Stimulated activated CD8-positive, alpha-beta memory T cell treated with anti-CD3 and anti-CD28 coated beads, Interleukin-12 subunit alpha, Interleukin-12 subunit beta, amount 100 ng/mL, for 1 hour (primary cell): ENCODE data around the gene STK40.

Experiments
- DNase-seq: peaks from one replicate; pipeline ENCODE4 v3.0.0-alpha.2; 2020; ENCODE audit warnings: low read depth

STK40 gene

DNA sequence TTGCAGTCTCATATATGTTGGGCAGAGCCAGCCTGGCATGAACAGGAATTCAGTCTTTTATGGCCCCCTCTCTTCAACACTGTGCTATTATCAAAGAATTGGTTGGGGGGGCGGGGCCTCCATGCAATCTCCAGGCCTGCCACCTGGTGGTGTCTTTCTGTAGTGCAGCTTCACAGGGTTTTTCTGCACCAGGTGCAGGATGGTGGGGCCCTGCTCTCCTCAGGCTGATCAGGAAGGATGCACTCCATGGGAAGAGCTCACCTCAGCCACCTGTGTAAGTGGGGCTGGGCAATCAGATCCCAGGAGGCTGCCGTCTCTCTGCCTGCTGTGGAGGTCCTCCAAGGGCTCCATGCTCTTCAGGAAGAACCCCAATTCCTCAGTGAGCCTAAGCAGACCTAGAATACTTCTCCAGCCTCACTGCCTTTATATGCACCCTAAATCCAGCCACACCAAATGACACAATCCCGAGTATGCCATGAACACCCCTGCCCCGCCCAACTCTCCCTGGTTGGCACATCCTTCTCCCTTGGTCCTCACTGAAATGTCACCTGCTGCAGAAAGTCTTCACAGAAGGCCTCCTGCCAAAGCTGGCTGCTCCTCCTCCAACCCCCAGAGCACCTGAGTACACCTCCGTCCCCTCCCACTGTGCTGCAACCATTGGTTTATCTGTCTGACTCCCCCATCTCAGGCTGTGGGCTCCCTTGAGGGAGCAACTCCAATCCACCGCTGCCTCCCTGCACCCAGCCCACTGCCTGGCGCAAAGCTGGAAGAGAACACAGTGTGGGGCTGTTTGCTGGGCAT is 16.5 kb downstream of the STK40 start:
- DNase-seq = peak; percentile 81

DNA sequence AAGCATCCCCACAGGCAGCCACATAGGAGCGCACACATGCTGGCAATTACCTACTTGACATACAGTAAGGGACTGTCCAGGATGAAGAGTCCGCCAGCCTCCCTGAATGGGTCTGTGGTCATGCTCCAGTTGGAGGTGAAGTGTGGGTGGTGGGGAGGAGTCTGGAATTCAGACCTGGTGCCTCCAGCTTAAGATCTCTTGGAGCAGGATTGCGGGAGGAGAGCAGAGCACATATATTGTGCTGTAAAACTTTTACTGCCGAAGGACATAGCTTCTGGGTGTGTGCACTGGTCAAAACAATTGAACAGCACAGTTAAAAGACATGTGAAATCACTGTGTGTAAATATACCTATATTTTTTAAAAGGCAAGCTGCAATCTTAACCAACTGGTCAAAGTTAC is 17.9 kb downstream of the STK40 start:
- DNase-seq = no peak

DNA sequence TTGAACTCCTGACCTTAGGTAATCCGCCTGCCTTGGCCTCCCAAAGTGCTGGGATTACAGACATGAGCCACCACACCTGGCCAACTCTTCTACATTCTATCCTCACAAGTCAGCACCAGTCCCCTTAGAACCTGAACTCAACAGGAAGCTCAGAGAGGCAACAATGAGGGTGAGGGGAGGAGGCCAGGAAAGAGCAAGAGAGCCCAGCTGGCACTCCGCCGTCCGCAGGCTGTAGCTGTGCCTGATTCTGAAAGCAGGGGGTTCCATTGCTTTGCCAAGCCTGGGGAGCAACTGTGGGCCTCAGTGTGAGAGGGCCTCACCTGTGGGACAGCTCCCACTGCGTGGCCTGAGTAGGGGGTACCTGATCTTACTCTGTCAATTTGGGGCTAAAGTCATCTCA is 18.7 kb downstream of the STK40 start:
- DNase-seq = no peak

DNA sequence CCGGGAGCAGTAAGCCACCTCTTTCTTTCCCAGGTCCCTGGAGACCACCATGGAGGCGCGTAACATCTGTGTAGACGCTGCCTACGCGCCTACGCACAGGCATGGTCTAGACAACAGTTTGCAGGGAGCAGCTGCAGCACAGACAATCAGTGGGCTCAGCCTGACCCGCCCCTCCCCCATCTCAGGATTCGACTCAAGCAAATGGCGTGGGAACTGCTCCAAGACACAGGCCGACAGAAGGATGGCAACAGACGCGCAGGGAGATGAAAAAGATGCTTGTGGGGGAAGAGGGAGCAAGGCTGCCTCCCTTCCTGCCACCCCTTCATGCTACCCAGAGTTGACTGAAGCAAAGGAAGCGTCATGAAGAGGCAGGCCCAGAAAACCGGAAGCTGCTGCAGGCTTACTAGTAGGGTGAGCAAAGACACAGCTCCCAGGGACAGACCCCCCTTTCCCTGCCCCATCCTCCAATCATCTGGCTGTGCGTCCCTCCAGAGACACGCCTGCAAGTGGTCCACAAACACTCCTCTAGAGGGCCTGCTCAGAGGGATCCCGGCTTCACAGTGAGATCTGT is 19.5 kb downstream of the STK40 start:
- no peak for DNase-seq

DNA sequence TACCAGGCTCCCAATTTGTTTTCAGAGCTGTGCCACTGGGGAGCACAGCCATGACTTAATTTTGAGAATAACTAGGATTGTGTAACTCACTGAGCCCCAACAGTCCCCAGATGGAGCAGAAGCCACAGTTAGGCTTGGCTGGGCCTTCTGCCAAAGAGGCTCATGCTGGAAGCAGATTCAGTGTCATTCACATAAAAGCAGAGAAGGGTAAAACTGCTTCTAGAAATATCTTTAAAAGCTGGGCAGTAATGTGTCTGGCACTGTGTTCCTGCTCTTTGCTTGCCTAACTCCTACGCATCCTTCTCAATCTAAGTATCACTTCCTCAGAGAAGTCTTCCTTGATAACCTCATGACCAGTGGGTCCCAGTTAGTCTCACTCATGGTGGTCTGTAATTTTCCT is 20.3 kb downstream of the STK40 start:
- no peak for DNase-seq

DNA sequence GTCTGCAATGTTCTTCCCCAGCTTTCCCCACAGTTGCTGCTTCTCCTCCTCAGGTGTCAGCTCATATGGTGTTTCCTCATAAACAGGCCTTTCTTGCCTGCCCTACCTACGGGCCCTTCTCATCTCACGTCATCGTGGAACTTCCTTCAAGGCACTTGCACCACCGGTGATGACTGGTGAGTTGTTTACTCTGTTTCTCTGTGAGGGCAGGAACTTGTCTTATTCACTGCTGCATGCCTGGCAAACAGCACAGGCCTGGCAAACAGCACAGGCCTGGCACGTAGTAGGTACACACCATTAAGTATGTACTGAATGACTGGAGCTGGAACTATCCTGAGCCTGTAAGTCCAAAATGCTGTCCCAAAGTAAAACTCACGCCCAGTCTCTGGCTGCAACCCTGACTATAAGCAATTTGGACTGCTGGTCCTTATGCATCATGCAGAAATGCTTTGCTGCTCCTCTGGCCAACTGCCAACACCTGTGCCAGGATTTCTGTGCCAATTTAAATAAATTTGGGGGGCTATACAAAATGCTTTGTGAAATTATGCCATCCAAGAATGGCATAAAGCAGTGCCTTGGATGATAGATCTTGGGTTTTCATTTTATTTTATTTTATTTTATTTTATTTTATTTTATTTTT is 25.7 kb downstream of the STK40 start:
- DNase-seq = no peak

DNA sequence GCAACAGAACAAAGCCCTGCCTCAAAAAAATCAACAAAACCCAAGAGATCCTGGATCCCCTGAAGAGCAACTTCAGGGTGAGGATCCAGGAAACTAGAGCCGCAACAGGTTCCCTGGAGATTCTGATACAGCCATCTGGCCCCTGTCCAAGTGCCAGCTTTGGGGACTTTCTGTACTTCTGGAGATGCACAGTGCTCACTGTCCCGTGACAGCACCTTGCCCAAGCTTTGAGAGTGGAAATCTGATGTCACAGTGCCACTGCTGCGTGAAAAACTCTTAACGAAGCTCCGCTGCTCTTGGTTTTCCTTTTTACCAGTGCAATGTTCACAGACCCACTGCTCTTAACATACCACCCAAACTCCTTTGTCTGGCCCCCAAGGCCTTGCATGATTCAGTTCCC is 26.3 kb downstream of the STK40 start:
- DNase-seq = no peak

DNA sequence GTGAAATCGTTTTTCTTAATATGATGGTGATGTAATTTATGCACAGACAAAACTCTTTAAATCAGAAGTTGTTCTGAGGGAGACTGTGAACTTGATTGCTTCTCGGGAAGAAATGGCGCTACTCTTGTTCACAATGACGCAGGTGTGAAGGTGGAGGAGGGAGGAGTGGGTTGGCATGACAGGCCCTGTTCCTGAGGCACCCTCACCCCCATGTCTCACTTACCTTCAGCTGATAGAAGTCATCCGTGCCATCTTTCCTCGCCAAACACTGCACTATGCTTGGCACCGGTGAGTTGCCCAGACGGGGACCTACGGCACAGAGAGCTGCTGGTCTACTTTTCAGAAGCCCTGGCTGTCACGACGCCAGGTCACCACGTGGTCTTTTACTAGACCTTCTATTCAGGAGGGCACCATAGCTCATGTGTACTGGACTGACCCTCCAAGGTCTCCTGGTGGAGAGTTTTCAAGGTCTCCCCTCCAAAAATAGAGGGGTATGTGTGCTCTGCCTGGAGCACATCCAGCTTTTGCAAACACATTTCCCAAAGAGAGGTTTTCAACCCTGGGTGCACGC is 27.1 kb downstream of the STK40 start:
- no peak for DNase-seq

DNA sequence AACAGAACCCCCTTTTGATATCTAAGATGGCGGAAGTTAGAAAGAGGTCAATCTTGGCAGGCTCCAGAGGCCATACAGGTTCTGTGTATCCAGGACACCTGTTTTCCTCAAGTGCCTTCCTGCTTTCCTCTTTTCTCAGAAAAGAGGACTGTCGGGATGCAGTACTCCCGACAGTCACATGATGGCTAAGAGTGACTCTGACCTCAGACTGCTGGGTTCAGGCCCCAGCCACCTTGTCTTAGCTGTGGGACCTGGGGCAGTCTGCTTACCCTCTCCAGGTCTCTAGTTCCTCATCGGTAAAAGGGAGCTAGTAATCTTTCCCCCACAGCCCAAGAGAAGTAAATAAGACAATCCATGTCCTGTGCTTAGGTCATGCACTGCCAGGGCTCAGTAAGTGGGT is 29.9 kb downstream of the STK40 start:
- no peak for DNase-seq

DNA sequence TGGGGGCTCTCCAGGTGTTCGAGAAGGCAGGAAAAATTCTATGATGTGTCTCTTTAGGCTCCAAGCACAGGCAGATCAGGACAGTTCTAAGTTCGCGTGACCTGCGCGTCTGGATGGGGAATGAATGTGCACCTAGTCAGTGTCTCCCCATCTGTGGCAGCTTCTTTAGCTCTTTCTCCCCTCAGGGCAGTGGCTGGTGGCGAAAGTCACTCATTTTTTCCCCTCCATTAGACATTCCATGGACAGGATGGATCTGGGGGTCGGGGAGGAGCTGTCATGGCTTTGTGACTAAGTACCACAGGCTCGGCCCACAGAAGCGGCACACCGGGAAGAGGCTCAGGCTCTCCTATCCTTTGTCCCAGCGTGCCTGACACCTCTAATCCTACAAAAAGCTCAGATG is 31.2 kb downstream of the STK40 start:
- no peak for DNase-seq

DNA sequence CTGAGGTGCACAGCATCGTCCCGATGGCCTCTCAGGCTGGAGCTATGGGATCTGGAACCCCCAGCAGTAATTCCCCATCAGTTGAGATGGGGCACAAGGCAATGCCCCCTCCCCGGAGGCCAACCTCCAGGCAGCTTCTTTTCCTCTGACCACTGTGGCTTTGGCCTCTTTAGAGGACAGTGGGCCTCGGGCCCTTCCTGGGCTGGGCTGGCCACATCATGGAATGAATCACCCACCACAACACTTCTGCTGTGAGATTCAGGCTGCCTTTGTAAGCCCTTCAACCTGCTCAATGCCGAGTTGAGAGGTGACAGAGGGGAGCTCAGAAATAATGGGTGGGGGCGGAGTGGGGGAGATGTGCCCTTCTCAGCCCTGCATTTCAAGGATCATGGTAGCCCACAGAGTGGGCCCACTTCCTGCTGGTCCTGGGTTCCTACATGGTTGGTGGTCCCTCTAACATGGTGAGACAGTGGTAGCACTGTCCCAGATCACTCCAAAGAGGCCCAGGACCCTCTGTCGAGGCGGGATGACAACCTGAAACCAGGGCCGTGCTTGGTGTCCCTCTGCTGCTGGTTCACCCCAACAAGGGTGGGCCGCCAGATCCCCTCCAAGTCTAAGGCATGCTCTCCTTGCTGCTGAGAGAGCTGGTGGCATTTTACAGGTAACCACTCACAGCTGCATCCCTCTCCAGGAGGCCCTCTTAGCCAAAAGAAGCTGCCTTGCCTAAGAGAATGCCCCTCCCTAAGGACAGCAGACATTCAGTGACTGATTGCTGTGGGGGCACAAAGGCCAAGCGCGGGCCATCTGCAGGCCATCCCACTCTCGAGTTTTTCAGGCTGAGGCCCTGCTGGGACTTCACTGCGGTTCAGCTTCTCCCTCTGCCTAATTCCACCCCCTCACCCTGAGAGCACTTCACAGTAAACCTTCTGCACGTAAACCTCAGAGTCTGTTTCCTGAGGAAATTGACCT is 32.5 kb downstream of the STK40 start:
- no peak for DNase-seq

DNA sequence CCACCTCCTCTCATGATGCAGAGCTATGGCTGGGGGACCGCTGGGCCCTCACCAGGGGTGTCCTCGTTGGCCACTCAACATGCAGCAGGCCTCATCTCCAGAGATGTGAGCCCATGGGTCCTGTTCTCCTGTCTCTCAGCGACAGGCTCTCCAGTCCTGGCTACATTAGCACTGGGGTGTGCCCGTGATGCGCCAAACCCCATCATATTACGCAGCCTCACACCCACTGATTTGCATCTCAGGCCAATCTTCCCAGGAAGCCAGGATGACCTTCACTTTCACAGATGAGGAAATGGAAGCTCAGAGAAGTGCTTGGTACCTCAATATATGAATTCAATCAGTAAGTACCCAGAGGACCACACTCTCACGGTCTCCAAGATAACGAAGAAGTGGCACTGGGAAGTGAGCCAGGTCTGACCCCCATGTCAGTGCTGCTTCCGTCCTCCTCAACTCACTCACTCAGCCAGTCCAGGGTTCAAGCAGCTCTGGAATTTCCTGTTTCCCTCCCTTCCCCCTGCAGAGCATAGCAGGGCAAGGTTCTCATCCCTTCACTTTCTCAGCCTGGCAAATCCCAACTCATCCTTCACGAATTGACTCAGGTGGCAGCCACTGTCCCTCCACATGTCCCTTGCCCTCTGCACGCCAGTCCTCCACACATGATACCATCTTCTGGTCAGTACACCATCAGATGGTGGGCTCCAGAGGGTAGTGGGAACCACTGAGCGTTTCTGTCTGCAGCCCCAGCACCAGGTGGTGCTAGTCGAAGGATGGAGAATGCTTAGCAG is 33.4 kb downstream of the STK40 start:
- no peak for DNase-seq

DNA sequence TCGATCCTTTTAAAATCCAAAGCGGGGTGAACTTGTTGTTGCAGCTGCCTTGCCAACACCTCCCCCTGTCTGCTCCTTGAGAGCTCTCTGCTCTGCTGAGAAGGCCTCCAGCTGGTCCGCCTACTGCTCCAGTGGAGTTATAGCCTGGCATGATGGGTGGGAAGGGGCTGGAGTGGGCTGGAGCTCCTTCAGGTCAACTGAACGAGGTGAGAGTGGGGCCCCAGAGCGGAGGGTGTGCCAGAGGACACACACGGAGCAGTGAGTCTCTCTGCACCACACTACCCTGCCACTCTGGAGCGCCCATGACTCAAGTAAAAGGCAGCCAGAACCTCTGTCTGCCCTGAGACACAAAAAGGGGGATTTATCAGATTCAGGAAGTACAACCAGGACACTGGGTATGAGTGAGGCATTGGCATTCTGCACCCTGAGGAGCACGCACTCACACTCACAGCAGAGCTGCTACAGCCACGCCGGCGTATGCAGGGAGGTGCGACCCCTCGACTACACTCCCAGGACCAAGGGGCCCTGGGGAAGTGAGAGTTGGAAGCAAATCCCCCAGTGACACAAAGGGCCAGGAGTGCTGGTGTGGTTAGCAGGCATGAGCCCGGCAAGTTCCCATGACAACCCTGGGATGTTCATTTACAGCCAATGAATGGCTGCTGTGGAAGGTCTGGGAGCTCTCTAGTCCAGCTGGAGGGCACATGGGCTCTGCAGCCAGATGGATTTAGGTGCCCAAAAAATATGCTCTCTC is 34.3 kb downstream of the STK40 start:
- DNase-seq = no peak

DNA sequence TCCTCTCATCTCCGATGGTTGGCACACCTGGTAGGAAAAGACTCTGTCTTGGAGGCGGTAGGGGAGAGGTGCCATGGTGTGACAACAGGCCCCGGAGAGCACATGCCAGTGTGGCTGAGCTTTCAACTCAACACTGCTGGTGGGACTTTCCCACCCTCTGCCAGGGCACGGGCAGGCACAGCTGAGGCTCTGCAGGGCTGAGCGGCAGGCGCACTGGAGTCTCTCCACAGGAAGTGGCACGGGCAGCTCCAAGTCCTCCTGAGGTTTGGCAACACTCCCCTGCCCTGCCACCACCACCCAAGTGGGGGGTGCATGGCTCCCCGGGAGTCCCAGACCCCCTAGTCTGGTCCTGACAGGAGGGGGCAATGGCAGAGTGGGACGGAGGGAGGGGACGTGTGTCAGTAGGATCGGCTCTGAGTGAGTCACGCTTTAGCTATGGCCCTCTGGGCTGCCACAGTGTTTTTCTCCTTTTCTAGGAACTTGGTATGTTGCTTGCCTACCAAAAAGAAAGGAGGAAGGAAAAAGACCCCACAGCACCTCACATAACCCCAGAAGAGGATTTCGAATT is 35.0 kb downstream of the STK40 start:
- DNase-seq = no peak

DNA sequence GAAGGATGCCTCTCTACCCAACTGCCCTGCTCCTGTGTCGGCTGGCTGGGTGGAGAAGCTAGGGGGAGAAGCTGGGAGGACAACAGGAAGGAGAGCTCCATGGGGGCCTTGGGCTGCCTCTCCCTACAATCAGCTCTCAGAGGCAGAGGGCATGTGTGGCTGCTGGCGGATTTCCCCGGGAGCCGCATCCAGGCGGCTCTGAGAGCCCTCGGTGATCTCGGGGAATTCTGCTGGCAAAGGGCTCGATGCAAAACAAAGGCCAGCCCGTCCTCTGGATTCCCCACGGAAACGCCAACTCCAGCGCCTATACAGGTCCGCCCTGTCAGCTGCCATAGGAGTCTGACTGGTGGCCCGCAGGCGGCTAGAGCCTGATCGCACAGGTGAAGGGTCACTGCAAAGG is 35.9 kb downstream of the STK40 start:
- no peak for DNase-seq

DNA sequence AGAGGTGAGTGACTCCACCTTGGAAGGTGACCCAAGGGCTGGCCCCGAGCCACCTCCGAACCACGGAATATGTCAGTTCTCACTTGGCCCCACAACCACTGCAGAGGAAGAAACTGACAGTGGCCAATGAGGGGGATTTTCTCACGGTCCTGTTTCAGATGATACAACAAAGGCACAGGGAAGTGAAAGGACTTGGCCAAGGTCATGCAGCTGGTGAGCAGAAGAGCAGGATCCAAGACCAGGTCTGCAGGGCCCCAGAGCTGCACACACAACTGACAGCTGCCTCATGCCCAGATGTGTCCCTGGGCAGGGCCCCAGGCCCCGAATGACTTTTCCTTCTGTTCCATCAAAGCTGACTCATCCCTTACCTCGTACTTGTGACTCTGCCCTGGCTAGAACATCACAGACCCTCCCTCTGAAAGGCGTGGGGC is 36.5 kb downstream of the STK40 start:
- DNase-seq = no peak

DNA sequence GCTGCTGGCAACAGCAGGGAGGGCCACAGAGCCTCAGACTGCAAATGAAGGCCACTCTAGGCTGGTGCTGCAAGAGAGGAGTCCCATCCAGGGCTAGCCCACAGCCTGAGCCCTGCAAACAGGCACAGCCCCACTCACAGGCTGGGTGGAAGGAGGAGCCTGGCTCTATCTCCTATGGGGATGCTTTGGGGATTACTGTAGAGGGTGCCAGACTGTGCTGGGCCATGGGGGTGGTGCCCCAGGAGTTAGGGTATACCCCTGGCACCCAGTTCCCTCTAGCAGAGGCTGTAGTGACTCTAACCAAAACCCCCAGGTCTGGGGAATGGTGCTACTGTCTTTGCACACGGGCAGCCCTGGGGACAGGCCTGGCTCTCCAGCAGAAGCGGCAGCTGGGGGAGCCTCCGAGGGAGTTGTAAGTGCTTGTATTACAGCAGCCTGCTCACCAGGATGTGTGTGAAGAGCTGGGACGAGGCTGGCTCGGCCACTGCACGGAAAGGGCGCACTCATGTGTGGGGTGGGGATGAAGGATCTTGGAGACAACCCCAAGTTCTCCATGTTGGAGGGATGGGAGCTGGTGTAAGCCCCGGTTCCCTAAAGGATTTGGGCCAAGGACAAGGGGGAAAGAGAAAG is 38.9 kb downstream of the STK40 start:
- DNase-seq = no peak

DNA sequence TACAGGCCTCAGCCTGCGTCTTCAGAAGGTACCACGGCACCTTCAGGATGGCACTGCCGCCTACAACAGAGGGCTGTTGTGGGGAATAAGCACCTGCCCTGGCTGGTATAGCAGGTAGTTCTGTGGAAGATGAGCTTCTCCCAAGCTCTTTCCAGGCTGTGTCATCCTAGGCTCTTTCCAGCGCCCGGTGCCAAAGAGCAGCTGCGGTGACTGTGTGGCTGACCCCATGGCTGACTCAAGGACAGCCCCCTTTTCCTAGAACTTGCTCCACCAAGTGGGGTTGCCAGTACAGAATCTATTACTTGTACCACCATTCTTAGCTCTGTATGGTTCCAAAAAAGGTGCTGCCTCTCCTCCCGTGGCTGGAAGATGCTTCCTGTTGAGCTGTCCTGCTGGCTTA is 40.4 kb downstream of the STK40 start:
- DNase-seq = no peak

DNA sequence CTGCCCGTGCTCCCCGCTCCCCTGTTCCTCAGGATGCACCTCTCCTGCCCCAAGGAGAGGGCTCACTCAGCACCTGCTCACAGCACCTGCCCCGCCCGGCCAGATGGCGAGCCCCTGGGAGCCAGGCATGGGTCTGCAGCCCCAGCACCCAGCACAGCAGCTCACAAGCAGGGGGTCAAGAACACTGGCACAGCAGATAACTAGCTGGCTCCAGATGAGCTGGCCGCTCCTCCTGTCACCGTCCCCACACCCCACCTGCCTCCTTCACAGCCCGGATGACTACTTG is 41.4 kb downstream of the STK40 start:
- no peak for DNase-seq
